Upper lobe of right lung (tissue), 1 donor: ENCODE measurements around the gene HMGN3. TPM values are rescaled to one million over a fixed set of nuclear protein-coding genes. Genes with fewer than 3 reads are reported as not detected.

Experiments used
- ATAC-seq: fragments of 200-7000 bp; cut with Tn5 transposase; one replicate; pipeline ENCODE4 v1.9.1; 2020; ENCODE audit warnings: mild to moderate bottlenecking, moderate library complexity
- DNase-seq: peaks from one replicate; pipeline ENCODE4 v3.0.0-alpha.2; 2020
- H3K27ac ChIP-seq: fragments of 200-600 bp; one replicate; pipeline ENCODE4 v1.8.0; 2022
- H3K27me3 ChIP-seq: fragments of 200-600 bp; one replicate; pipeline ENCODE4 v1.8.0; 2022; ENCODE audit warnings: mild to moderate bottlenecking
- H3K36me3 ChIP-seq: fragments of 200-600 bp; one replicate; pipeline ENCODE4 v1.8.0; 2022
- H3K4me1 ChIP-seq: fragments of 200-600 bp; one replicate; pipeline ENCODE4 v1.8.0; 2022
- H3K4me3 ChIP-seq: fragments of 200-600 bp; one replicate; pipeline ENCODE4 v1.8.0; 2022; ENCODE audit warnings: mild to moderate bottlenecking
- H3K9me3 ChIP-seq: fragments of 200-600 bp; one replicate; pipeline ENCODE4 v1.8.0; 2022
- intact Hi-C: fragments of 100-400 bp; cut with DNase I; formaldehyde crosslinking; loops from one replicate; pipeline ENCODE4 v1.11.0; 2022
- total RNA-seq: library from RNA; stranded (reverse); fragmentation: NEBNext Ultra II Directional; extraction: Animal tissue kit (Norgen Biotek cat#: 25700); gene quantifications from one replicate; pipeline ENCODE4 v1.2.1, GENCODE V29; 2021
- TF ChIP-seq, protein P1 (sequence below): fragments of 200-600 bp; IDR thresholded peaks from one replicate; pipeline ENCODE4 v1.8.0; 2022; ENCODE audit warnings: antibody characterized with exemption
- donor health status: DM: no; HTN: yes; CAD: no; lungs with severe emphysema.

The HMGN3 gene
- total RNA-seq, 1 donor from 2014 or later, result 69.8 TPM

DNA sequence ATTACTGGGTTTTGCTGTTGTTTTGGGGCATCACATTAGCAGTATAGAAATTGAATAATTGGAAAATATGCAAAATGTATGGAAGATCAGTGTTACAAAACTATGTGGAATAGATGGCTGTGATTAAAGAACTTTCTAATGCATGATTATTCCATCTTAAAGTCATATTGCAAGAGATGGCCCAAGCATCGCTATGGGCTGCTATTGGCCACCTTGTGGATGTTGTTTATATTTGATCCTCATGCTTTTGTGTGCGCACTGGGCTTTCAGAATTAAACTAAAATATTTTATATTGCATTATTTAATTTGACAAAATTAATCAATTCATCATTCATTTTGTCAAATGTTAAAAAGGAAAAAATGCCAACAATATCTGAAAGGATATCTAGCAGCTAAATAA is 16.1 kb upstream of the HMGN3 start:
- Histone ChIP-seq H3K36me3 (no peaks in the 10 kb centered on the region), H3K4me1 (no peaks in the 10 kb centered on the region), H3K4me3 (no peak overlapping the region), H3K27ac (no peak overlapping the region), H3K27me3 (no peaks in the 10 kb centered on the region), H3K9me3 (no peaks in the 10 kb centered on the region)
- DNase-seq, result no peak
- ATAC-seq, result no peak
- TF ChIP-seq, protein P1, sequence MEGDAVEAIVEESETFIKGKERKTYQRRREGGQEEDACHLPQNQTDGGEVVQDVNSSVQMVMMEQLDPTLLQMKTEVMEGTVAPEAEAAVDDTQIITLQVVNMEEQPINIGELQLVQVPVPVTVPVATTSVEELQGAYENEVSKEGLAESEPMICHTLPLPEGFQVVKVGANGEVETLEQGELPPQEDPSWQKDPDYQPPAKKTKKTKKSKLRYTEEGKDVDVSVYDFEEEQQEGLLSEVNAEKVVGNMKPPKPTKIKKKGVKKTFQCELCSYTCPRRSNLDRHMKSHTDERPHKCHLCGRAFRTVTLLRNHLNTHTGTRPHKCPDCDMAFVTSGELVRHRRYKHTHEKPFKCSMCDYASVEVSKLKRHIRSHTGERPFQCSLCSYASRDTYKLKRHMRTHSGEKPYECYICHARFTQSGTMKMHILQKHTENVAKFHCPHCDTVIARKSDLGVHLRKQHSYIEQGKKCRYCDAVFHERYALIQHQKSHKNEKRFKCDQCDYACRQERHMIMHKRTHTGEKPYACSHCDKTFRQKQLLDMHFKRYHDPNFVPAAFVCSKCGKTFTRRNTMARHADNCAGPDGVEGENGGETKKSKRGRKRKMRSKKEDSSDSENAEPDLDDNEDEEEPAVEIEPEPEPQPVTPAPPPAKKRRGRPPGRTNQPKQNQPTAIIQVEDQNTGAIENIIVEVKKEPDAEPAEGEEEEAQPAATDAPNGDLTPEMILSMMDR, result no peak
- intact Hi-C loops, result no loop called here

DNA sequence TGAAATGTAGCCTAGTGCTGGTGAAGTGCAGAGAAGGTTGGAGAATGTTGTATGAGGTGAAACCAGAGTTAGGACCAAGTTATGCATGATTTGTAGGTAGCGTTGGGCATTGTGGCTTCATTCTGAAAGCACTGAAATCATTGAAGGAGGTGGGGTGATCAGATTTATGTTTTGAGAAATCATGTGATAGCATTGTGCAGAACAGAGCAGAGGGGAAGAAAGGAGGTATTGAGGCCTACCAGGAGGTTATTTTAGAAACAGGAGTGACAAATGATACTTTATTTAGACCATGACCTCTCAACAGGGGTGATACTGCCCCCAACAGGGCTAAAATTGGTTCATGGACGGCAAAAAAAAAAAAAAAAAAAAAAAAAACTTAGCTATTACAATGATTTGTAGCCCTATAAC is 15.6 kb upstream of the HMGN3 start:
- Histone ChIP-seq H3K36me3 (no peaks in the 10 kb centered on the region), H3K4me3 (no peak overlapping the region), H3K27ac (no peak overlapping the region), H3K27me3 (no peaks in the 10 kb centered on the region), H3K9me3 (no peaks in the 10 kb centered on the region), H3K4me1 (no peaks in the 10 kb centered on the region)
- ATAC-seq, result no peak
- DNase-seq, result no peak
- intact Hi-C loops, result no loop called here
- TF ChIP-seq, protein P1, result peak; percentile 24

DNA sequence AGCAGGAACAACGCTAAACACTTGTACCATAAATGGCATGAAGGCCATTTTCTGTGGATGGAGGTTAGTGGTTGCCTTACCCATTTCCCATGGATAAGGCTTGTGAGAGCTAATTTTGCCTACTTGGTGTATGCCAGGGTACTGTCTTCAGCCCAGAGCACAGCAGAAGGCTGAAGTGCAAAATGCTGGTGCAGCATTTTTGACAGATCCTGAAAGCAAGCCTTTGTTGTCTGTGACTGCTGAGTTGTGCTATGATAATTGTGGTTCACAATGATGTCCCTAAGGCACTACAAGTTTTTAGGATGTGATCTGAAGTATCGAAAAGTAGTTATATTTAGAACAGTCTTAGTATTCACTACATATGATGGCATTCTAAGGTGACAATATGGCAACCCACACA is 14.7 kb upstream of the HMGN3 start:
- Histone ChIP-seq H3K4me1 (no peaks in the 10 kb centered on the region), H3K36me3 (no peaks in the 10 kb centered on the region), H3K27me3 (no peaks in the 10 kb centered on the region), H3K9me3 (no peaks in the 10 kb centered on the region), H3K4me3 (no peak overlapping the region), H3K27ac (no peak overlapping the region)
- no peak for DNase-seq
- TF ChIP-seq, protein P1, result no peak
- intact Hi-C loops, result no loop called here
- no peak for ATAC-seq

DNA sequence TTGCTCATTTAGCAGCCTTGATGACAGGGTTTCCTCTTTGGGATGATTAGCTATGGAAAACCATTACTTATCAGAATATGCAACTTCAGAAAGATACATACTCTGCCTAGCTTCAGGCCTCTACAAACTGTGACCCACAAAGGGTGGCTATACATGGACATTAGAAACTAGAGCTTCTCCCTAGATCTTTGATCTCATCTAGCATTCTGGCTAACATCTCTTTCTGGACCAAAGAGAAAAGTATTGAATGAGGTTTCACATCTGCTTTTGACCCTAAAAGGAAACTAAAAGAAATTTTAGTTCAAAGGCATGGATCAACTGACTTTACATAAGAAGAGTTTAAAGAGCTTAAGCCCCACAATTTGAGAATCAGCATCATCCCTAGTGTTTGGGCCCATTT is 12.4 kb upstream of the HMGN3 start:
- H3K27me3 ChIP-seq, result no peaks in the 10 kb centered on the region
- H3K36me3 ChIP-seq, result no peaks in the 10 kb centered on the region
- DNase-seq (no peak), ATAC-seq (no peak)
- TF ChIP-seq, protein P1, result no peak
- no peak overlapping the region for H3K27ac ChIP-seq
- intact Hi-C loops, result no loop called here
- H3K4me1 ChIP-seq, result no peaks in the 10 kb centered on the region
- no peak overlapping the region for H3K4me3 ChIP-seq
- no peaks in the 10 kb centered on the region for H3K9me3 ChIP-seq

DNA sequence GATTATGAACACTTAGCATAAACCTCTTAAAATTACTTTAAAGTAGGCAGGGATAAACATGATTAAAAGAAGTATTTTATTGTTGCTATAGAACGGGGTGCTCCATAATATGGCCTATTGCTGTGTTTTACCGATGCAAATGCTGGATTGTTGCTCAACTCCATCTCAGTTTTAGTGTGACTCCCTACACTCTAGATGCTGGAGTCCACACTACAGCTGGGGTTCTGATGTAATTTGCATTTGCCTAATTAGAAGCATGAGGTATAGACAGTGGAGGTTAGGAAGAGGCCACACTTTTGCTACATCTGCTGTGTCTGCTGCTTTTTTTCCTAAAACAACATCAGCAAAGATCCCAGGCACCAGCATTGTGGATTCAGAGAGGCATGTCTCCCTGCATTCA is 6.7 kb upstream of the HMGN3 start:
- intact Hi-C loops, result no loop called here
- DNase-seq (no peak), ATAC-seq (no peak)
- Histone ChIP-seq H3K9me3 (no peaks in the 10 kb centered on the region), H3K4me3 (no peak overlapping the region), H3K4me1 (peaks cover 17% of the 10 kb centered on the region), H3K27ac (no peak overlapping the region), H3K27me3 (no peaks in the 10 kb centered on the region), H3K36me3 (no peaks in the 10 kb centered on the region)
- TF ChIP-seq, protein P1, result no peak

DNA sequence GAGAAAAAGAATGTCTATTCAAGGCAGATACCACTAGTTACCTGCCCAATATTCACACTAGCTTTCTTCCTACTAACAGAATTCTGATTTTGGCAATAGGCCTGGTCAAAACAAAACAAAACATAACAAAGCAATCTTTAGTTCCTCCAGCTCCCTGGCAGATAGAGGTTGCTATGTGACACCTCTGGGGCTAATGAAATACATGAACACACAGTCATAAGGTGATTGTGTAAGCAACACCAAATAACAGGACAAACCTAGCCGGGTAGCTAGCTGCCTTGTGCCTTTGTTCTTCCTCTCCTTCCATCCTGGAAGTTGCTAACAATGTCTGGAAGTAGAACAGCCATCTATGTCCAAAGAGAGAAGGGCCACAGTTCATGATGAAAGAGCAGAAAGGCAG is 6.0 kb upstream of the HMGN3 start:
- intact Hi-C loops, result no loop called here
- ATAC-seq, result peak; percentile 24
- DNase-seq, result no peak
- H3K4me1 ChIP-seq, result peaks cover 17% of the 10 kb centered on the region
- no peaks in the 10 kb centered on the region for H3K27me3 ChIP-seq
- TF ChIP-seq, protein P1, result no peak
- H3K9me3 ChIP-seq, result no peaks in the 10 kb centered on the region
- no peaks in the 10 kb centered on the region for H3K36me3 ChIP-seq
- H3K4me3 ChIP-seq, result no peak overlapping the region
- H3K27ac ChIP-seq, result no peak overlapping the region
